Astrocyte of the cerebellum (primary cell): ENCODE data around the gene PTPRJ.
A peak's percentile ranks its signal among the peaks of the same experiment; 100 is the strongest.
"Not testable (repeated sequence)": the region's sequence is repeated elsewhere in the genome, so short reads cannot be mapped to it uniquely, and the experiment has no call there.

Source experiments
- DNase-seq: peaks from one replicate; pipeline ENCODE4 v3.0.0-alpha.2; 2011; ENCODE audit warnings: low read depth
- H3K4me3 ChIP-seq: 2 replicates; pipeline ENCODE4 v1.5.1; 2011; ENCODE audit warnings: mild to moderate bottlenecking, low read depth, low read length, moderate library complexity
- in situ Hi-C: cut with HindIII; loops from 2 replicates; pipeline ENCODE4 v1.10.0; 2017; ENCODE audit warnings: low sequenced_read_pairs
- TF ChIP-seq, protein P1 (sequence below): IDR thresholded peaks from 2 replicates; pipeline ENCODE4 v1.5.1; 2012; ENCODE audit warnings: low read length, low read depth, moderate library complexity, mild to moderate bottlenecking; ENCODE audit errors: missing control alignments

PTPRJ gene

GRCh38 chr11:47943721-47944586, 36.4 kb upstream of the PTPRJ start:
- in situ Hi-C loops = loop anchor here (5.0 kb wide), 1 partner anchor 173 kb away; no protein-coding TSS in a partner anchor
- no peak overlapping the region for H3K4me3 ChIP-seq
- TF ChIP-seq, protein P1, sequence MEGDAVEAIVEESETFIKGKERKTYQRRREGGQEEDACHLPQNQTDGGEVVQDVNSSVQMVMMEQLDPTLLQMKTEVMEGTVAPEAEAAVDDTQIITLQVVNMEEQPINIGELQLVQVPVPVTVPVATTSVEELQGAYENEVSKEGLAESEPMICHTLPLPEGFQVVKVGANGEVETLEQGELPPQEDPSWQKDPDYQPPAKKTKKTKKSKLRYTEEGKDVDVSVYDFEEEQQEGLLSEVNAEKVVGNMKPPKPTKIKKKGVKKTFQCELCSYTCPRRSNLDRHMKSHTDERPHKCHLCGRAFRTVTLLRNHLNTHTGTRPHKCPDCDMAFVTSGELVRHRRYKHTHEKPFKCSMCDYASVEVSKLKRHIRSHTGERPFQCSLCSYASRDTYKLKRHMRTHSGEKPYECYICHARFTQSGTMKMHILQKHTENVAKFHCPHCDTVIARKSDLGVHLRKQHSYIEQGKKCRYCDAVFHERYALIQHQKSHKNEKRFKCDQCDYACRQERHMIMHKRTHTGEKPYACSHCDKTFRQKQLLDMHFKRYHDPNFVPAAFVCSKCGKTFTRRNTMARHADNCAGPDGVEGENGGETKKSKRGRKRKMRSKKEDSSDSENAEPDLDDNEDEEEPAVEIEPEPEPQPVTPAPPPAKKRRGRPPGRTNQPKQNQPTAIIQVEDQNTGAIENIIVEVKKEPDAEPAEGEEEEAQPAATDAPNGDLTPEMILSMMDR = no peak
- no peak for DNase-seq

DNA sequence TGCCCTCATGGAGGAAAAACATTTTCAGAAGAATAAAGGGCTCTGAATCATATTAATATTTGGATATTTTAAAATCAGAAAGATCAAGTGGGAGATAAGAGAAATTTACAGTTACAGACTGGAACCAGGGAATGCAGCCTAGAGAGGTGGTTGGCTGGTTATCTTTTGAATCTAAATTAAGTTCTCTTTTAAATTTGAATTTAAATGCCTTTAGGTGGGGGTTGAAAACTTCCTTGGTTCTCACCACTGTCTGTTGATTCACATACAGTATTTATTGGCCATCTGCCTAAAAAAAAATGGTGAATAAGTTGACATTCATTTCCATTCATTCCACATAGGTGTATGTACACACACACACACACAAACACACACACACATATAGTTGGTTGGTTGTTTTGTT, 35.7 kb upstream of the PTPRJ start:
- in situ Hi-C loops = loop anchor here (5.0 kb wide), 1 partner anchor 173 kb away; no protein-coding TSS in a partner anchor
- no peak overlapping the region for H3K4me3 ChIP-seq
- DNase-seq = no peak
- TF ChIP-seq, protein P1 = no peak

GRCh38 chr11:47946682-47947559, 33.4 kb upstream of the PTPRJ start:
- in situ Hi-C loops = no loop called here
- TF ChIP-seq, protein P1 = no peak
- DNase-seq = peak; percentile 97
- H3K4me3 ChIP-seq = no peak overlapping the region

DNA sequence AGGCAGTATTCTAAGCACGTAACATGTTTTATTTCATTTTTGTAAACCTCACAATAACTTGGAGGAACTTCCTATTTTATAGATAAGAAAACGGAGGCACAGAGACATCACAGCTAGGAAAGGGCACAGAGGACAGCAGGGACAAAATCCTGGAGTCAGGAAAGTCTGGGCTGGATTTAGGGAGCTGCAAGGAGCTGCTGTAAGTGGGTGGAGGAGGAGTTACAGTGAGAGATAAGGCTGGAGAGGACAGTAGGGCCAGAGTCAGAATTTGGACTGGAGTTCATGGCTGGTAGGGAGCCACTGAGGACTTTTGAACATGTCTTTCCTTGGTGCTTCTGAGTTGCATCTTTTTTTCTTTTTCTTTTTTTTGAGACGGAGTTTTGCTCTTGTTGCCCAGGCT, 32.2 kb upstream of the PTPRJ start:
- TF ChIP-seq, protein P1 = no peak
- DNase-seq = no peak
- in situ Hi-C loops = no loop called here
- no peak overlapping the region for H3K4me3 ChIP-seq

GRCh38 chr11:47949001-47949675, 31.2 kb upstream of the PTPRJ start:
- H3K4me3 ChIP-seq, DNase-seq, in situ Hi-C loops: not testable (repeated sequence)

DNA sequence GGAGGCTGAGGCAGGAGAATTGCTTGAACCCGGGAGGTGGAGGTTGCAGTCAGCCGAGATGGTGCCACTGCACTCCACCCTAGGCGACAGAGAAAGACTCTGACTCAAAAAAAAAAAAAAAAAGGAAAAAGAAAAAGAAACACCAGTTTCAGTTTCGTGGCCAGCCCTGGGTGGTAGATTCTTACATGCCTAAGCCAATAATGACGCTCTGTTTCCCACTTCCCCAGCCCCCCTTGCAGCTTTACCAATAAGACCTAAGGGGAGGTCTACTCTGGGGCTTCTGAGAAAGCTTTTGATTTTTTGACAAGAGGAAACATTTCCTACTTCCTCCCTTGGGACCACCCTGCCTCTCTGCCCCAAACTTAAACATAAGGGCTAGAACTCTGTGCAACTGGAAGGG, 30.0 kb upstream of the PTPRJ start:
- no peak overlapping the region for H3K4me3 ChIP-seq
- no peak for DNase-seq
- in situ Hi-C loops = no loop called here
- TF ChIP-seq, protein P1 = no peak

DNA sequence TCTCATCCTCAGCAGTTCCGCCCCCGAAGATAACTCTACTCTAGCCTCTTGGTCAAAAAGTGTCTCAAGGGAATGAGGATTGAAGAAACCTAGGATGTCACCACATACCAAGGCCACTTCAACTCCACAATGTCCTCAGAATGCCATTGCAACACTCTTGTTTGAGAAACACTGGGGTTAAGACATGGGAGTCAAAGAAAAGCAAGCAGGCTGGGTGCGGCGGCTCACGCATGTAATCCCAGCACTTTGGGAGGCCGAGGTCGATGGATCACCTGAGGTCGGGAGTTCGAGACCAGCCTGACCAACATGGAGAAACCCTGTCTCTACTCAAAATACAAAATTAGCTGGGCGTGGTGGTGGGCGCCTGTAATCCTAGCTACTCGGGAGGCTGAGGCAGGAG, 28.9 kb upstream of the PTPRJ start:
- H3K4me3 ChIP-seq, in situ Hi-C loops, DNase-seq: not testable (repeated sequence)
